ENCODE data around the gene ORAI1.
A peak's percentile ranks its signal among the peaks of the same experiment; 100 is the strongest.
"Not testable (repeated sequence)": the region's sequence is repeated elsewhere in the genome, so short reads cannot be mapped to it uniquely, and the experiment has no call there.

ORAI1 gene

DNA sequence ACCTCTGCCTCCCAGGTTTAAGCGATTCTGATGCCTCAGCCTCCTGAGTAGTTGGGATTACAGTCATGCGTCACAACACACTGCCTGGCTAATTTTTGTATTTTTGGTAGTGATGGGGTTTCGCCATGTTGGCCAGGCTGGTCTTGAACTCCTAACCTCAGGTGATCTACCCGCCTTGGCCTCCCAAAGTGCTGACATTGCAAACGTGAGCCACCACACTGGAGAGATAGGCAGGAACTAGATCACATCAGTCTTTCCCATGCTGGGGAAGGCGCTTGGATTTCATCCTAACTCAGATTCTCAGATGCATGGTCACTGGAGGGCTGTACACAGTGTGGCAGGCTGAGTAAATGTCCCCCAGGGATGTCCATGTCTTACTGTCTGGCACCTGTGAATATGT lies 18.0 kb upstream of the ORAI1 start:
- DNase-seq: no peak

DNA sequence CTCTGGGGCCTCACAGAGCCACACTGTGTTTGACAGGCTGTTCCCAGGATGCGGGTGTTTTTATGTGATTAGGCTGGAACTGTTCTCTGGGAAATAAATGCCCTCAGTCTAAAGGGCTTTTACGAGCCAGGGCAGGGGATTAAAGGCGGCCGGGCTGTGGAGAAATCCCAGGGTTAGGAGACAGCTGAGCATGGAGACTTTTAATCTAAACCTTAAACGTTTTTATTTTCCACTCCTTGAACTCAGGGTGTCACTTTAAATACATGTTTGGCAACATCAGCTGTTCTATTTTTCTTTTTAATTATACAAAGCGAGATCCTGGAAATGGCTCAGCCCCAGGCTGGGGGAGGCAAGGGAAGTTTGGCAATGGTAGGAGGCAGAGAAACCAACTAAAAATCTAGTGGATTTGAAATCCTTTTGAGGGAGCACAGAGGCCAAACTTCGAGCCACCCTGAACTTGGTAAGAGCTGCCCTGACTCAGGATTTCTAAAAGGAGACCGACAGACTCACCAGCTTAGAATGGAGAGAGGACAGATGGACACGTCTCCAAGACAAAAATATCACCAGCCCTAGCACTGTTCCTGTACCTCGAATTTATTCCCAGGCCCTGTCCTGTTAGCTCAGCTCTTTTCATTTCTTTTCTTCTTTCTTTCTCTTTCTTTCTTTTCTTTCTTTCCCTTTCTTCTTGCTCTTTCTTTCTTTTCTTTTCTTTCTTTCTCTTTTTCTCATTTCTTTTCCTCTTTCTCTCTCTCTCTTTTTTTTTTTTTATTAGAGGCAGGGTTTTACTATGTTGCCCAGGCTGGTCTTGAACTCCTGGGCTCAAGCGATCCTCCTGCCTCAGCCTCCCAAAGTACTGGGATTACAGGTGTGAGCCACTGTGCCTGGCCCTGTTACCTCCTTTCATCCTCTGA lies 15.8 kb upstream of the ORAI1 start:
- DNase-seq: no peak

DNA sequence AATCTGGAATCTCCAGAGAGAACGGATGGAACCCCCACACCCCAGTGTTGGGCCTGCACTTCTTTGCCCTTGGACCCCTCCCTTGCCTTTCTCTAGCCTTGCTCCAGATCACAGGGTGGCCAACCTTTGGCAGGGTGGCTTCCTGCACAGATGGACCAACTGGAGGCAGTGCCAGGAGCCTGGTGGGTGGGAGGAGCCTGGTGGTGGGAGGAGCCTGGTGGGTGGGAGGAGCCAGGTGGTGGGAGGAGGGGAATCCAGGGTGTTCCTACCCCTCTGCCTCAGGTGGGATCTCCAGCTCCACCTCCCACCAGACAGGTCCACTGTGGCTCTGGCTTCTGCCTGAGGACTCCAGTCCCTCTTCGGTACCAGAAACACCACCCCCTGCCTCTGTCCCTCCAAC lies 15.0 kb upstream of the ORAI1 start:
- no peak for DNase-seq

DNA sequence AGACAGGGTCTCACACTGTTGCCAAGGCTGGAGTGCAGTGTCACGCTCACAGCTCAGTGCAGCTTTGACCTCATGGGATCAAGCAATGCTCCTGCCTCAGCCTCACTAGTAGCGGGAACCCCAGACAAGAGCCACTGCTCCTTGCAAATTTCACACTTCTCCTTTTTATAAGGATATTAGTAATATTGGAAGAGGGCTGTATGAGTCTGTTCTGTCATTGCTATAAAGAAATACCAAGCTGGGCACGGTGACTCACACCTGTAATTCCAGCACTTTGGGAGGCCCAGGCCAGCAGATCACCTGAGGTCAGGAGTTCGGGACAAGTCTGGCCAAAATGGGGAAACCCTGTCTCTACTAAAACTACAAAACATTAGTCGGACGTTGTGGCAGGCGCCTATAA lies 12.9 kb upstream of the ORAI1 start:
- no peak for DNase-seq

DNA sequence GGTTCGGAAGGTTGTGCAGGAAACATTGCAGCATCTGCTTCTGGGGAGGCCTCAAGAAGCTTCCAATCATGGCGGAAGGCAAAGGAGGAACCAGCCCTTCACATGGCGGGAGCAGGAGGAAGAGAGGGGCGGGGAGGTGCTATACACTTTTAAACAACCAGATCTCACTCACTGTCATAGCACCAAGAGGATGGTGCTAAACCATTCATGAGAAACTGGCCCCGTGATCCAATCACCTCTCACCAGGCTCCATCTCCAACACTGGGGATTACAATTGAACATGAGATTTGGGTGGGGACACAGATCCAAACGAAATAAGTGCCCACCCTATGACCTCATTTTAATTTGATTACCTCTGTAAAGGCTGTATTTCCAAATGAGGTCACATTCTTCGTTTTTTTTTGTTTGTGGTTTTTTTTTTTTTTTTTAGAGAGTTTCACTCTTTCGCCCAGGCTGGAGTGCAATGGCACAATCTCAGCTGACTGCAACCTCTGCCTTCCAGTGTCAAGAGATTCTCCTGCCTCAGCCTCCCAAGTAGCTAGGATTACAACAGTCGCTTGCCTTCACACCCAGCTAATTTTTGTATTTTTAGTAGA lies 11.4 kb upstream of the ORAI1 start:
- no peak for DNase-seq

DNA sequence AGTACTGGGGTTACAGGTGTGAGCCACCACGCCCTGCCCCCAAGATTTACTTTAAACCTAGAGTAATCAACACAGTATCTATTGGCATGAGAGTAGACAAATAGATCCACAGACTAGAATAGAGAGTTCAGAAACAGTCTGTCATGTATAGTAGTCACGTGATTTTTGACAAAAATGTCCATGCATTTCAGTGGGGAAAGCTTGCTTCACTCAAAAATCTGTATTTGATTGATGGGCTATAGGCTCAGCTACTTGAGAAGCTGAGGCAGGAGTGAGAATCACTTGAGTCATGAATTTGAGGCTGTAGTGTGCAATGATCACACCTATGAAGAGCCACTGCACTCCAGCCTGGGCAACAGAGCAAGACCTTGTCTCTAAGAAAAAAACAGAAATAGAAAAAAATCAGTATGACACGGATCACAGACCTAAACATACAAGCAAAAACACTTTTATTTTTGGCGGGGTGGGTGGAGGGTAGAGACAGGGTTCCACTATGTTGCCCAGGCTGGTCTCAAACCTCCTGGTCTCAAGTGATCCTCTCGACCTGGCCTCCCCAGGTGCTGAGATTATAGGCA lies 7.6 kb upstream of the ORAI1 start:
- DNase-seq: no peak

DNA sequence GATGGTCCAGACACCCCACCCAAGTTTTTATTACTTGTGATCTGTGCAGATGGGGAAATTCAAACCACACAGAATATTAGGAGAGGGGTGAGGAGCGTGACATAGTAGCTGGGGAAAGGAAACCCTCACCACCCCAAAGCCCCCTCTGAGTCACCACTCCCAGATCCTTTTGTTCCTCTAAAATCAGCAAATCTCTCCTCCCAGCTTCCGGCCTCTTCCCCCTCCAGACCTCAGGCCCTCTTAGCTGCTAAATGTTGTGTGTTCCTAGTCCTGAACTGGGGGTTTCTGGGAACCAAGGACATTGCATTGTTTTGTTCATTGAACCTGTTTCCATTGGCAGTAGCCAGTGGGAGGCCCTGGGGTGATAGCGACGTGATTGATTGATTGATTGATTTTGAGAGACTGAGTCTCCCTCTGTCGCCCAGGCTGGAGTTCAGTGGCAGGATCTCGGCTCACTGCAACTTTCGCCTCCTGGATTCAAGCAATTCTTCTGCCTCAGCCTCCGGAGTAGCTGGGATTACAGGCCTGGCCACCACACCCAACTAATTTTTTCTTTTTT lies 5.9 kb upstream of the ORAI1 start:
- no peak for DNase-seq

DNA sequence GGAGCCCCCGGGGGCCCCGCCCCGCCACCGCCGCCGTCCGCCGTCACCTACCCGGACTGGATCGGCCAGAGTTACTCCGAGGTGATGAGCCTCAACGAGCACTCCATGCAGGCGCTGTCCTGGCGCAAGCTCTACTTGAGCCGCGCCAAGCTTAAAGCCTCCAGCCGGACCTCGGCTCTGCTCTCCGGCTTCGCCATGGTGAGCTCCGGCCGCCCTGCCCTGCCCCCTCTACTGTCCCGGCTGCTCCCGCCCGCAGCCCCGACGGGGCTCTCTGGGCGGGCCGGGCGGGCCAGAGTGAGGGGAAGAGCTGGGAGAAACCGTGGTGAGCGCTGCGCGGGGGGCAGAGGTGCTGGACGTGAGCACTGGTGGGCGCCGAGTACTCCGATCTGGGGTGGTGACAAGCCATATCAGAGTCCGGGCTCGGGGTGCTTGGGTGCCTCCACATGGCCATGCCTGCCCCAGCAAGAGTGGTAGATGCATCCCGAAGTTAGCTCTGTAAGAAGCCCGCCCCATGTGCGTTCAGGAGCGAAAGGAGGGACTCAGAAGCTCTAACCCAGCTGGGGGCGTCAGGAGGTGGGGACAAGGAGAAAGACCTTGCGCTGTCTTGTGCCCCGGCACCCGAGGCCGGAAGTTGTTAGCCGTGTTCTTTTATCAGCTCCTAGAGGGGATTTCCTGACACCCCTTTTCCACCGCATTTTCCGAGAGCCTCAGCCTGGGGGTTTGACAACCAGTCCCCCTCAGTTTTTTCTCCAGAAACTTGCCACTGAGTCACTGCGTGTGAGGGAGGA lies 717 bp downstream of the ORAI1 start:
- DNase-seq: peak; percentile 80

DNA sequence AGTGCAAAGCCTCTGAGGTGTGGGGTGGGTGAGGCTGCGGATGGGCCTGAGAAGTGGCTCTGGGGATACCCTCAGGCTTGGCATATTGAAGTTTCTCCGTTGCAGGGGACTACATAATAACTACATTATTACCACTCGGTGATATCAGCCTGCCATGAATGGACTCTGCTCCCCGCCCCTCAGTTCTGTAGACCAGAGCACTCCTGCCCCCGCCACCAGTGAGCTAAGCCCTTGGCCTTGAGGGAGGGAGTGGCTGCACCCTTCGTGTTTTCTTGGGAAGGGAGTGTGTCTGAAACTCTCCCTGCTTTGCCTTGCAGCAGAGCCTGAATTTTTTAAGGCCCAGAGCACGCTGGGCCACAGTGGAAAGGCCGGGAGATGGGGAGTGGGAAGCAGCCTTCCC lies 1.7 kb downstream of the ORAI1 start:
- DNase-seq: no peak

DNA sequence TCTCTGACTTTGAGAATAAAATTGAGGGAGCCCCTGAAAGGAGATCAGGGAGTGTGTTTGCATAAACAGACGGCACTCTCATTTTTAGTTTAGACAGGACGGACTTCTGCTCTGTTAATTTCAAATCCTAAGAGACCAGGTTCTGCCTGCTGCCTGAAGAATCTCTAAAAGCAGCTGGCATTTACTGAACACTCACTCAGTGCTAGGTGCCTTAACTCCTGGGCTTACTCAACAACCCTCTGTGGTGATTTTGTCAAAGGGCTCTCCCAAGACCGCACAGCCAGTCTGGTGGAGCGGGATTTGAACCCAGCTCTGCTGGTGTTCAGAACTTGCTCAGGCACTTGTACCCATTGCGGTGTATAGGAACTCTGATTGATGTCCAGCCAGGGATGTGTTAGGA lies 2.2 kb downstream of the ORAI1 start:
- no peak for DNase-seq

DNA sequence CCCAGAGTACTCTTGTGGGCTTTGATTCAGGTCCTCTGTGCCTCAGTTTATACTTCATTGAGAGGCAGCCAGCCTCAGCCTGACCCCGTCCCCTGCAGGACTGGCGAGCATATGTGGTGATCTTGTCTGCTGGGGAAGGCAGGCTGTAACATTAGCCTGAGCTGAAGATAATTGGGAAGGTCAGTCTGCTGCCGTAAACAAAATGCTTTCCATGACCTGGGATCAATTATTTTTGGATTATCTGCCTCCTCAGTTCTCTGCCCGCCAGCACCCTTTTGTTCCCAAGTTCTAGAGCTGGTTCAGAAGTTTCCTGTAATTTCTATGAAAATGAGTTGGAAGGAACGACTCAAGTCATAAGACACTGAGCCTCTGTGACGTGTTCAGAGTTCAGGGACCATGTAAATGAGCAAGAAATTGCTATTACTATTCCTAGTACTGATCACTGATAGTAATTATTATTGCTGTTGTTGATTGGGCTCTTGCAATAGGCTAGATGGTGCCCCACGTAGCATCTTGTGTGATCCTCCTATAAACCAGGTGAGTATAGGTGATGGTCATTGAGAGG lies 4.5 kb downstream of the ORAI1 start:
- DNase-seq: no peak

DNA sequence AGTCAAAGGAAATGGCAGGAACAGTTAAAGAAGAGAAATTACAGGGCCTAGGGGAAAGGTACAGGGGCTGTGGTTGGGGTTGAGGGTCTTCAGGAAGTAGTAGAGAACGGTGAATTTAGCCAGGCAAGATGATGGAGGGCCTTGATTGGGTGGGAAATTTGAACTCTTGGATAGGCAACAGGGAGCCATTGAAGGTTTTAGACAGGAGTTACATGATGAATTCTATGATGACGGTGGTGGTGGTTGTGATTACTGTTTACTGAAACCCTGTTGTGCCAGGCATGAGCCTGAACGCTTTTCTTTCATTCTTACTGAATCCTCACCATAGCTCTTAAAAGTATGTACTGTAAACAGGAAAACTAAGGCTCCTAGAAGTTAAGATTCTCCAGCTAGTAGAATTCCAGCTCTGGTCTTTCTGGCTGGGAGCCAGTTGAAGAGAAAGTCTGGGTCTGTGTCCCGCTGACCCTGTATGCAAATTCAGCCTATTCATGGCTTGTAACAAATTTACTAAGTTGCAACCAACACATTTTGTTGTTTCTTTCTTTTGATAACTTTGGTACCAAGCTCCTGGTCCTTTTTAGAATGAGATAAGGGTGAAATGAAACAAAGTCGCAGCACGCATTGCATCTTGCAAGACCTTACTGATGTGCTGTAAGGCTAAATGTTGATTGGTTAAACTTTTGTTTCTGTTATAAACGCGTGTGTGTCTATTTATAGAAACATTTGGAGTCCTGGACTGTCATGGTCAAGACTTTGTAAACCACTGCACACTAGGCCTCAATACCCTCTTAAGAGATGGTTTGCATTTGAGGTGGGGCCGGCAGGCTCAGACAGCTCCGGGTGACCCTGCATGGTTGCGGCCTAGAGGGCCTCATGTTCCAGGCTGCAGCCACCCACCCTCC lies 6.0 kb downstream of the ORAI1 start:
- no peak for DNase-seq

DNA sequence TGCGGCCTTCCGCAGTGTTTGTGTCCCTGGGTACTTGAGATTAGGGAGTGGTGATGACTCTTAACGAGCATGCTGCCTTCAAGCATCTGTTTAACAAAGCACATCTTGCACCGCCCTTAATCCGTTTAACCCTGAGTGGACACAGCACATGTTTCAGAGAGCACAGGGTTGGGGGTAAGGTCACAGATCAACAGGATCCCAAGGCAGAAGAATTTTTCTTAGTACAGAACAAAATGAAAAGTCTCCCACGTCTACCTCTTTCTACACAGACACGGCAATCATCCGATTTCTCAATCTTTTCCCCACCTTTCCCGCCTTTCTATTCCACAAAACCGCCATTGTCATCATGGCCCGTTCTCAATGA lies 7.5 kb downstream of the ORAI1 start:
- not testable (repeated sequence) for DNase-seq

DNA sequence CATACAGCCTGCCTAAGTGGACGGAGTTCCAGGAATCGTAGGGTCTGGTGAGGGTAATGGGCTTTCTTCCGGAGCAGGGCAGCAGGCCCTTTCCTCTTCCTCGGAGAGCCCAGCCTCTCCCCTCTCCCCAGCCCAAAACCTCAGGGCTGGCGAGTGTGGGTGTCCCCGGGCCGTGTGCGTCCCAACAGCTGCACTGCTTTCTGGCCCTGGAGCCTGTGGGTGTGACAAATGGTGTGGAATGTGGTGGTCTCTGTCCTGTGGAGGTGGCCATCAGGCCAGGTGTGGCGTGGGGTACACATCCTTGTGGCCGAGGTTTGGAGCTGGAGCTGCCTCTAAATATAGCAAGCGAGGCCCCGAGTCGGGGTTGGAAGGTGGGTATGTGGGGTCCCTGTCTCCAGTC lies 8.5 kb downstream of the ORAI1 start:
- DNase-seq: no peak

DNA sequence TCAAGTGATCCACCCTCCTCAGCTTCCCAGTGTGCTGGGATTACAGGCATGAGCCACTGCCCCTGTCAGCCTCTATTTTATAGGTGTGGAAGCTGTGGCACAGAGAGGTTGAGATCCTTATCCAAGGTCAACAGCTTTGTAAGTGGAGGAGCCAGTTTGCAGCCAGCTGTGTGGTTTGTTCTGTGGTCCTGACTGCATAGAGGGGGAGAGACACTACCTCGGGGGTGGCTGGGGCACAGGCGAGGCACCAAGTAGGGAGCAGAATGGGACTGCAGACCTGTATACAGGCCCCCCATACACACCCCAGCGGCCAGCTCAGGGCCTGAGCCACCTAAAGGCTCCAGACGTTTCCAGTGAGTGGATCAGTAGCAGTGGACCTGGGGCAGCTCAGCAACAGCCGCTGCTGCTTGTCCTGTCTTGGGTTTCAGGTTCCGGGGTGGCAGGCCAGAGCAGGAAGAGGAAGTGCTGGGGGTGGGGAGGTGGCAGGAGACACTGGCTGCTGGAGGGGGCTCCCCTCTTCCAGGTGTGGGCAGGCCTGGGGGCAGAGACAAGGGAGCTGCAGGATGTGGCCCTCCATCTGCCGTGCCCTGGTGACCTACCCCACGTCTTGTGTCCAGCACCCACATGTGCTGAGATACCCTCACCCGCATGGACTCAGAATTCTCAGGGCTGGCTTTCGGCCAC lies 11.0 kb downstream of the ORAI1 start:
- peak; percentile 61 for DNase-seq

DNA sequence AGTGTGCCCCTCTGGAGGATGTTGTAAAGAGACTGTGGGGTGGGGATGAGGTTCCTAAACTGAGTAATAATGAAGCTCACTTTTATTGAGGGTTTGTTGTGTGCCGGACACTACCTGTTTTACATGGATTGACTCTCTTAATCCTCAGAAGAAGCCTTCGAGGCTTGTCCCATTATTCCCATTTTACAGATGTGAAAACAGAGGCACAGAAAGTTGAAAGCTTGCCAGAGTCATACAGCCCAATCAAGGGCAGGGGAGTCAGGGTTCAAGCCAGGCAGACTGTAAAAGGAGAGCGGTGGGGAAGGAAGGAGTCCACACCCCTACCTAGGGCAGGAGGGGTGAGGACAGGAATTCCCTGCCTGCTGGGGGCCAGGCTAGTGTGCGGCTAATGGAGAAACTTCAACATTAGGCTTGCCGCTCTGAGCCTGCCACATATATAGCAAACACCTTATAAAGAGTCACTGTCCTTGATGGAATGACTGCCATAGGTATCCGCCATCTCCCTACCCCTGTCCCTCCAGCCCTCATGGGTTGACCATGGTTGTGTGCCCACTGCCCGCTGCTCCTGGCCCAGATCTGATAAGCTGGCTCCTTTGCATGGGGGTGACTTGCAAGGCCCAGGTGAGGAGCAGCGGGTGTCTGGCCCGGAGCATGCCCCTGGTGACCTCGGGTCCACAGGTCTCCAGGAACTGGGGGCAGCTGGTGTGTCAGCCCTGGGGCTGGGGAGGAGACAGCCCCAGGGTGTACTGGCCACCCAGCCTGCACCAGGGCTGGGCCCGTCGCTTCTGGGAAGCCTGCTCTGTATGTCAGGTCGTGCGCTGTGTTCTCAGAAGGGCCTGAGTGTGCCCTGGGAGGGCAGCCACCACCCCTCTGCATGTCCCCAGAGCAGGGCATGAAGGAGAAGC lies 12.2 kb downstream of the ORAI1 start:
- DNase-seq: no peak

DNA sequence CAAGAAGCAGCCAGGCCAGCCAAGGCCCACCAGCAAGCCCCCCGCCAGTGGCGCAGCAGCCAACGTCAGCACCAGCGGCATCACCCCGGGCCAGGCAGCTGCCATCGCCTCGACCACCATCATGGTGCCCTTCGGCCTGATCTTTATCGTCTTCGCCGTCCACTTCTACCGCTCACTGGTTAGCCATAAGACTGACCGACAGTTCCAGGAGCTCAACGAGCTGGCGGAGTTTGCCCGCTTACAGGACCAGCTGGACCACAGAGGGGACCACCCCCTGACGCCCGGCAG lies 15.0 kb downstream of the ORAI1 start:
- no peak for DNase-seq

DNA sequence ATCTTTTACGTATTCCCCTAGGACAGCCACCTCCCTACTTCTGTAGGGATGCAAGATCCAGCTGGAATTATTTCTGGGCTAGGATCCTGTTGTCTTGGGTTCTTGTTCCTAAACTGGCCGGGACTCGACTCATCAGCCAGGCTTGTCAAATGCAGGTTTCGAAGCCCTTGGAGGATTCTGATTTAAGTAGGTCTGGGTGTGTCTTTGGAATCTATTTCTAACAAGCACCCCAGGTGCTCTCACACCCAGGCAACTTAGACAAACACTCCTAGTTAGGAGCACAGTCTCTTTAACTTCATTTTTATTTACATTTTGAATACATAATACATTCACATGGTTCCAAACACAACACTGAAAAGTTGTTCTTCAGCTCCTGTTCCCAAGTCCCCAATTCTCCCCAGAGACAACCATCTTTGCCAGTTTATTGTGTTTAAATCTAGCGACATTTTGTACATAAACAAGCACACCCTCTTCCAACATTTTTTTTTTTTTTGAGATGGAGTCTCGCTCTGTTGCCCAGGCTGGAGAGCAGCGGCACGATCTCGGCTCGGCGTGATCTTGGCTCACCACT lies 22.2 kb downstream of the ORAI1 start:
- no peak for DNase-seq

DNA sequence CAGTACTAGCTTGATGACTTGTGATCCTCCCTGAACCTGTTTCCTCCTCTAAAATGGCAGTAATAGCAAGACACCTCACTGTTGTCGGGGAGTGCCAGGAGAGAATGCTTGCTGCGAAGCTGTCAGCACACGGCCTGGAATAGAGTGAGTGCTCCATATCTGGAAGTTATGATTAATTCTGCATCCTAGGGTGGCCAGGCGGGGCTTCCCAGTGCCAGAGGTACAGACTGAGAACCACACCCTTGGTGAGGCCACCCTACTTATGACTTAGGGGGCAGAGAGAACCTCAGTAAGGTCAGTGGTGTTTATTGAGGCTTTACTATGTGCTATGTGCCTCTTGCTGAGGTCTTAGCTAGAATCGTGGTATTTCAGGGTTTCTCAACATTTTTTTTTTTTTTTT lies 23.0 kb downstream of the ORAI1 start:
- DNase-seq: no peak

DNA sequence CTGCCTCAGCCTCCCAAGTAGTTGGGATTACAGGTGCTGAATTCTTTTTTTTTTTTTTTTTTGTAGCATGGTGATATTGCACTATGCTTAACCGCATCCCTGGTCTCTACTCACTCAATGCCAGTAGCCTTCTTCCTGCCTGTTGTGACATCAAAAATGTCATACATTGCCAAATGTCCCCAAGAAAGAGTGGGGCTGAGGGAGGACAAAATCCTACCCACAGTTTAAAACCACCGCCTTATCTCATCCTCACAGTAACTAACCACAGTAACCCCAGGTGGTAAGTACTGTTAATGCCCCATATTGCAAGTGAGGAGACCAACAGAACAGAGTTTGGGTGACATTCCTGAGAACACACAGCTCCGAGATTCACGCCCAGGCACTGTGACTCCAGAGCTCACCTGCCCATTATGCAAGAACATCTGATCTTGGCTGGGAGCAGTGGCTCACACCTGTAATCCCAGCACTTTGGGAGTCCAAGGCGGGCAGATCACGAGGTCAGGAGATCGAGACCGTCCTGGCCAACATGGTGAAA lies 23.6 kb downstream of the ORAI1 start:
- DNase-seq: no peak

Measured in activated gamma-delta T cell treated with Interleukin-2 at 50 U/mL for 16 hours (primary cell).